GM12873 (cell line): ENCODE data around the gene UEVLD.

Experiments
- CTCF ChIP-seq: IDR thresholded peaks from 2 replicates; pipeline ENCODE4 v1.5.1; 2012; ENCODE audit warnings: low read depth, mild to moderate bottlenecking, moderate library complexity, low read length, control low read depth; ENCODE audit not compliant: insufficient read depth; ENCODE audit errors: missing control alignments

The UEVLD gene

GRCh38 chr11:18600915-18601569, 12.5 kb upstream of the UEVLD start:
- TF ChIP-seq CTCF = no peak

GRCh38 chr11:18599739-18600230, 11.3 kb upstream of the UEVLD start, which contains the start of gene MISFA:
Gene MISFA, plus strand, starts transcription at chr11:18599789. Its CDS starts 140 bp downstream, at chr11:18599929.
- no peak for TF ChIP-seq CTCF

GRCh38 chr11:18594999-18595749, 6.6 kb upstream of the UEVLD start:
- TF ChIP-seq CTCF = no peak

GRCh38 chr11:18590571-18590970, 2.0 kb upstream of the UEVLD start:
- no peak for TF ChIP-seq CTCF

GRCh38 chr11:18581825-18582224, 6.7 kb downstream of the UEVLD start:
- no peak for TF ChIP-seq CTCF

GRCh38 chr11:18580113-18580766, 8.3 kb downstream of the UEVLD start:
- TF ChIP-seq CTCF = no peak

- TF ChIP-seq CTCF = no peak
These were observed 9.4 kb downstream of the UEVLD start for GRCh38 chr11:18578975-18579598.
